ENCODE results near the gene STX18. TPM values are rescaled to one million over a fixed set of nuclear protein-coding genes. Genes with fewer than 3 reads are reported as not detected.

STX18 gene
- total RNA-seq, 1 donor from 2014 or later, result 21.1 TPM

DNA sequence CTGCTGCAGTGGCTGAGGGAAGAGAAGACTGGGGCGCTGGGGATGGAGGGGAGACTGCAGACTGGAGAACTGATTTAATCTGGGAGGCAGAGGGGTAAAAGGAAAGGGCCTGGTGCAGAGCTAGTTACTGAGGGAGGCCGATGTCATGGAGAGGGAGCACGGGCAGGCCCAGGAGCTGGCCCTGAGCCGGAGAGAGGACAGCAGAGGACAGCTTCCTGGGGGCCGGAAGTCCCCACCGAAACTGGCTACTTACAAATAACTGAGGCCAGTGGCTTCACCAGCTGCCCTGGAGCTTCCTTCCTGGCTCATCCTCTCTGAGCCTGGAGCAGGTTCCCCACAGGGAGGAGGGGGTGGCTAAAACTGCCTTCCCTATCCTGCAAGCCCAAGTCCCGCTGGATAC is 128.0 kb downstream of the STX18 start:
- no peak overlapping the region for H3K27ac Mint-ChIP-seq (ENCODE audit: unreplicated experiment)

GRCh38 chr4:4413373-4413725 is 128.5 kb downstream of the STX18 start:
- TF ChIP-seq, protein P1, sequence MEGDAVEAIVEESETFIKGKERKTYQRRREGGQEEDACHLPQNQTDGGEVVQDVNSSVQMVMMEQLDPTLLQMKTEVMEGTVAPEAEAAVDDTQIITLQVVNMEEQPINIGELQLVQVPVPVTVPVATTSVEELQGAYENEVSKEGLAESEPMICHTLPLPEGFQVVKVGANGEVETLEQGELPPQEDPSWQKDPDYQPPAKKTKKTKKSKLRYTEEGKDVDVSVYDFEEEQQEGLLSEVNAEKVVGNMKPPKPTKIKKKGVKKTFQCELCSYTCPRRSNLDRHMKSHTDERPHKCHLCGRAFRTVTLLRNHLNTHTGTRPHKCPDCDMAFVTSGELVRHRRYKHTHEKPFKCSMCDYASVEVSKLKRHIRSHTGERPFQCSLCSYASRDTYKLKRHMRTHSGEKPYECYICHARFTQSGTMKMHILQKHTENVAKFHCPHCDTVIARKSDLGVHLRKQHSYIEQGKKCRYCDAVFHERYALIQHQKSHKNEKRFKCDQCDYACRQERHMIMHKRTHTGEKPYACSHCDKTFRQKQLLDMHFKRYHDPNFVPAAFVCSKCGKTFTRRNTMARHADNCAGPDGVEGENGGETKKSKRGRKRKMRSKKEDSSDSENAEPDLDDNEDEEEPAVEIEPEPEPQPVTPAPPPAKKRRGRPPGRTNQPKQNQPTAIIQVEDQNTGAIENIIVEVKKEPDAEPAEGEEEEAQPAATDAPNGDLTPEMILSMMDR (IDR thresholded peaks at IDR 0.05), result no peak
- DNase-seq (ENCODE audit: low spot score), result peak; percentile 64
- Mint-ChIP-seq H3K36me3 (ENCODE audit: low read depth) (peaks cover 2% of the 10 kb centered on the region), H3K9me3 (ENCODE audit: low read depth) (no peaks in the 10 kb centered on the region), H3K4me1 (ENCODE audit: low read depth) (no peaks in the 10 kb centered on the region), H3K27me3 (ENCODE audit: low read depth) (peaks cover 3% of the 10 kb centered on the region), H3K27ac (ENCODE audit: unreplicated experiment) (no peak overlapping the region), H3K4me3 (ENCODE audit: unreplicated experiment) (no peak overlapping the region)

More for the DNA sequence above, 128.0 kb downstream of the STX18 start:
- Mint-ChIP-seq H3K27me3 (ENCODE audit: low read depth) (peaks cover 3% of the 10 kb centered on the region), H3K36me3 (ENCODE audit: low read depth) (peaks cover 6% of the 10 kb centered on the region), H3K4me3 (ENCODE audit: unreplicated experiment) (no peak overlapping the region), H3K9me3 (ENCODE audit: low read depth) (no peaks in the 10 kb centered on the region), H3K4me1 (ENCODE audit: low read depth) (no peaks in the 10 kb centered on the region)
- TF ChIP-seq, protein P1 (IDR thresholded peaks at IDR 0.05), result no peak
- DNase-seq (ENCODE audit: low spot score), result peak; percentile 54

DNA sequence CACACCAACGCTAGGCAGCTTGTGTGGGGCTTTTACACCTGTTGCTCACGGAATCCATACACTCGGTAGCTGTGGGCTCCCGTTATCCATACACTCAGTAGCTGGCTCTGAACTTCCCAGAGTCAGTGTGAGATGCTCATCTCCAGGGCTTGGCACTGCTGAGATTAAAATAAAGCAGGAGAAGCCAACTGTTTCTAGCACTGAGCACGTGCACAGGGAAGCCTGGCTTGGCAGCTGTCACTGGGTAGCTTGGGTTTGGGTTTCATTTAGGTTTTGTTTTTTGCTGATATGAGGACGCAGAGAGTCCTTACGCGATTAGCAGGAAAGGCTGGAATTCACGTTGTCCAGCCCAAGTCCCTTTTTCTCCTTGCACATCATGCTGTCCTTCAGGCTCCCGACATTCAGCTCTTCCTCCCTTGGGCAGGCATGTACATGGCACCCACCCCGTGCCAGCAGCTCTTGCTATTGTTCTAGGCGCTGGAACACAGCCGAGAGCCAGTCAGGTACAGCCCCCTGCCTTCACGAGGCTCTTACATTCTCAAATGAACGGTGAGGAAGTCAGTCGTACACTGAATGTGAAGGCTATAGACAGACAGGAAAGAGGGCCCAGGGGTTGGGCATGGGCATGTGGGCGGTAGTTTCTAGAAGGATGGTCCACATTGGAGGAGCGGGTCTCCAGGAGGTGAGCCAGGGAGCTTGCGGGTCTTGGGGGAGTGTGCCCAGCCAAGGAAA is 129.0 kb downstream of the STX18 start:
- DNase-seq (ENCODE audit: low spot score), result peak; percentile 53
- H3K9me3 Mint-ChIP-seq (ENCODE audit: low read depth), result no peaks in the 10 kb centered on the region
- H3K27me3 Mint-ChIP-seq (ENCODE audit: low read depth), result peaks cover 3% of the 10 kb centered on the region
- H3K4me1 Mint-ChIP-seq (ENCODE audit: low read depth), result no peaks in the 10 kb centered on the region
- no peaks in the 10 kb centered on the region for H3K36me3 Mint-ChIP-seq (ENCODE audit: low read depth)
- H3K4me3 Mint-ChIP-seq (ENCODE audit: unreplicated experiment), result no peak overlapping the region
- TF ChIP-seq, protein P1 (IDR thresholded peaks at IDR 0.05), result no peak
- no peak overlapping the region for H3K27ac Mint-ChIP-seq (ENCODE audit: unreplicated experiment)

- Mint-ChIP-seq H3K27me3 (ENCODE audit: low read depth) (peaks cover 8% of the 10 kb centered on the region), H3K9me3 (ENCODE audit: low read depth) (no peaks in the 10 kb centered on the region), H3K27ac (ENCODE audit: unreplicated experiment) (no peak overlapping the region), H3K4me3 (ENCODE audit: unreplicated experiment) (no peak overlapping the region), H3K36me3 (ENCODE audit: low read depth) (no peaks in the 10 kb centered on the region), H3K4me1 (ENCODE audit: low read depth) (no peaks in the 10 kb centered on the region)
- TF ChIP-seq, protein P1 (IDR thresholded peaks at IDR 0.05), result no peak
- DNase-seq (ENCODE audit: low spot score), result peak; percentile 42
Observed at GRCh38 chr4:4411906-4412305, 129.9 kb downstream of the STX18 start.

DNA sequence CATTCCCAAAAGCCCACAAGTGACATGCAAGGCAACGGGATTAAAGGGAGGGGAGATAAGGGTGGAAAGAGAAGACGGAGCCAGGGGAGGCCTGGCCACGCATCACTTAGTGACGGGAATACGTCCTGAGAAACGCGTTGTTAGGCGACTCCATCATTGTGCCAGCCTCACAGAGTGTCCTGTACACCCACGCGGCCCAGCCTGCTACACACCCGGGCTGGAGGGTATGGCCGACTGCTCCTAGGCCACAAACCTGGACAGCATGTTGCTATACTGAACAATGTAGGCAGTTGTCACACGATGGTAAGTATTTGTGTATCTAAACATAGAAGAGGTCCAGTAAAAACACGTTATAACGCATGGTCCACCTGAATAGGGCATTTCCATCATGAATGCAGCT is 131.6 kb downstream of the STX18 start:
- H3K27ac Mint-ChIP-seq (ENCODE audit: unreplicated experiment), result no peak overlapping the region

More for the DNA sequence above, 131.6 kb downstream of the STX18 start:
- H3K9me3 Mint-ChIP-seq (ENCODE audit: low read depth), result no peaks in the 10 kb centered on the region
- peaks cover 9% of the 10 kb centered on the region for H3K27me3 Mint-ChIP-seq (ENCODE audit: low read depth)
- H3K4me3 Mint-ChIP-seq (ENCODE audit: unreplicated experiment), result no peak overlapping the region
- TF ChIP-seq, protein P1 (IDR thresholded peaks at IDR 0.05), result no peak
- peak; percentile 40 for DNase-seq (ENCODE audit: low spot score)
- H3K36me3 Mint-ChIP-seq (ENCODE audit: low read depth), result no peaks in the 10 kb centered on the region
- H3K4me1 Mint-ChIP-seq (ENCODE audit: low read depth), result no peaks in the 10 kb centered on the region
